T-helper 17 cell (primary cell): ENCODE measurements around the gene QSOX2. TPM values are rescaled to one million over a fixed set of nuclear protein-coding genes. Genes with fewer than 3 reads are reported as not detected.

Experiments used
- ATAC-seq: fragments of 150-1000 bp; cut with Tn5 transposase; 2 replicates; pipeline ENCODE4 v1.10.0; 2021; ENCODE audit warnings: mild to moderate bottlenecking, moderate library complexity
- DNase-seq, 3 donors: peaks; one replicate each; pipeline versions ENCODE4 v3.0.0 to v3.0.0-alpha.2; 2020 to 2021
- H3K9me3 ChIP-seq: one replicate; pipeline ENCODE4 v1.7.0; 2013; ENCODE audit warnings: low read length, mild to moderate bottlenecking; ENCODE audit not compliant: control insufficient read depth, poor library complexity, severe bottlenecking
- H3K27ac Mint-ChIP-seq: one replicate; pipeline ENCODE4 v1.8.0; 2022; ENCODE audit warnings: mild to moderate bottlenecking, moderate library complexity, mixed read lengths
- H3K27me3 Mint-ChIP-seq: one replicate; pipeline ENCODE4 v1.8.0; 2022; ENCODE audit warnings: mixed read lengths
- H3K36me3 Mint-ChIP-seq: one replicate; pipeline ENCODE4 v1.8.0; 2022; ENCODE audit warnings: low read depth, mixed read lengths
- H3K4me1 Mint-ChIP-seq: one replicate; pipeline ENCODE4 v1.8.0; 2022; ENCODE audit warnings: mild to moderate bottlenecking, mixed read lengths
- H3K4me3 Mint-ChIP-seq: one replicate; pipeline ENCODE4 v1.8.0; 2022; ENCODE audit warnings: mild to moderate bottlenecking, moderate library complexity, mixed read lengths
- total RNA-seq, 4 donors: library from RNA in 2 of 4; stranded (reverse) in 2 of 4; gene quantifications; one replicate each; pipeline ENCODE4 v1.2.3 and lab custom pipeline; 2022 to 2026

Gene QSOX2
- total RNA-seq, 2 donors from 2014 or later, result 12.6 to 15.5 TPM

DNA sequence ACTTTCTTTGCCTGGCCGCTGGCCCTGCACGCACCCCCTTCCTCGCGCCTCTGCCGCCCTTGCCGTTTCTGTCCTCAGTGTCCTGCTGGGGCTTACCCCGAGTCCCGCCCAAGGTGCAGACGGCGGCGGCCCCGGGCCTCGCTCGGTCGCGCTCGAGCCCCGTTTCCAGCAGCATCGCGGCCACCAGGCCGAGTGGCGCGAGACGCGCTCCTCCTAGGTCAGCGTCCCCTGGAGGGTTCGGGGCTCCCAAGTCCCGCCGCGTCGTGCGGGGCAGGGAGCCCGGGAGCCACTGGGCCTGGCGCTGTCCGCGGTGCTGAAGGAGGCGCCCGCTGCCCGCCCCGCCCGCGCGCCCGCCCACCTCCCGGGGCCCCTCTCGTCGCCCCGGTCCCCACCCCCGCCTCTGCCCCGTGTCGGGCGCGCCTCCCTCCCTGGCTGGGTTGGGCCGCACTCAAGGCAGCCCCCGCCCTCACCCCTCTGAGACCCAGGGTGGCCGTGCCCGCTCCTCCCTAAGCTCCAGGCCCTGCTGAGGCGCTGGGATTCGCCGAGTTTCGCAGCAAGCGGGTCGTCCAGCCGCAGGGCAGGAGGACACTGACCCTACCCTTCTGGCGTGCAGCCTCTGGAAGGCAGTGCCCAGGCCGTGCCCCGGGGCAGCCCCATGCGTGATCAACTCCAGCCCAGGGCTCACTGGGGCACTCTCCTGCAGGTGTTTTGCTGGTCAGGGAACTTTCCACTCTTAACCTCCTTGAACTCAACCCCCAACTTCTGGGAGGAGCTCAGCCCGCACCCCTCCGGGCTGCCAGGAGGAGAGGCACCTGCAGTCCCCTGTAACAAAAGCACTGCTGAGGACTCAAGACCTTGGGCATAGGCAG lies 40.5 kb downstream of the QSOX2 start, which contains the start of gene LHX3:
LHX3 (minus strand) TSS at position 291 of the 869 bp plus-strand sequence; CDS start at position 175, 116 bp downstream.
- H3K9me3 ChIP-seq, result no peaks in the 10 kb centered on the region
- H3K36me3 Mint-ChIP-seq, result peaks cover 5% of the 10 kb centered on the region
- H3K4me1 Mint-ChIP-seq, result peaks cover 2% of the 10 kb centered on the region
- no peak for DNase-seq
- peak; percentile 39 for ATAC-seq
- peaks cover 22% of the 10 kb centered on the region for H3K27me3 Mint-ChIP-seq
- H3K27ac Mint-ChIP-seq, result no peak within 1 kb of the TSS
- no peak within 1 kb of the TSS for H3K4me3 Mint-ChIP-seq

DNA sequence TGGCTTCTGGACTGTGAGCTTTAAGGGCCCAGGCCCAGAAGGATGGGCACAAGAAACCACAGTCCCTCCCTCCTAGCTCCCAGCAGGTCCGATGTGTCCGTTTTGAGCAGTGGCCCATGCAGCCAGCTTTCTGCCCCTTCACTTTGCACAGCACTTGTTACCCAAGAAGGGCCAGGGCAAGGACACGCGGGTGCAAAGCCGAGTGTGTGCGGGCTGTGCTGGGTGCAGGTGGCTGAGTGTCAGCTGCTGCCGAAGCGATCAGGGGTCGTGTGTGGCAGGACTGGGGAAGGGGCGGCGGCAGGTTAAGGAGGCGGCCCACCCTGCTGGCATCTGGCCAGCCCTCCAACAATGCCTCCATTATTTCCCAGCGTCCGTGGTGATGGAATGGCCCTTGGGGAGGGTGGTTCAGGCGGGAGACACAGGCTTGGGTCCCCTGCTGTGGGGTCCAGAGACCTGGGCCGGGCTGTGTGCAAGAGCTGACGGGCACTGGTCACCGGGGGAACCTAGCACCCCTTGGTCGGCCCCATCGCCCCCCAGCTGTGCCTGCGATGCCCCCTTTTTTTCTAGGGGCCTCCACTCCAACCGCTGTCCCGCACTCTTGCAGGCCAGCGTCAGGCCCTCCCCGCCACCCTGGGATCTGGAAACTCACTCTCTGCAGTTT lies 41.3 kb downstream of the QSOX2 start:
- Mint-ChIP-seq H3K27ac (no peak overlapping the region), H3K4me3 (no peak overlapping the region), H3K4me1 (peaks cover 2% of the 10 kb centered on the region), H3K36me3 (peaks cover 5% of the 10 kb centered on the region), H3K27me3 (peaks cover 22% of the 10 kb centered on the region)
- DNase-seq (no peak), ATAC-seq (no peak)
- no peaks in the 10 kb centered on the region for H3K9me3 ChIP-seq

DNA sequence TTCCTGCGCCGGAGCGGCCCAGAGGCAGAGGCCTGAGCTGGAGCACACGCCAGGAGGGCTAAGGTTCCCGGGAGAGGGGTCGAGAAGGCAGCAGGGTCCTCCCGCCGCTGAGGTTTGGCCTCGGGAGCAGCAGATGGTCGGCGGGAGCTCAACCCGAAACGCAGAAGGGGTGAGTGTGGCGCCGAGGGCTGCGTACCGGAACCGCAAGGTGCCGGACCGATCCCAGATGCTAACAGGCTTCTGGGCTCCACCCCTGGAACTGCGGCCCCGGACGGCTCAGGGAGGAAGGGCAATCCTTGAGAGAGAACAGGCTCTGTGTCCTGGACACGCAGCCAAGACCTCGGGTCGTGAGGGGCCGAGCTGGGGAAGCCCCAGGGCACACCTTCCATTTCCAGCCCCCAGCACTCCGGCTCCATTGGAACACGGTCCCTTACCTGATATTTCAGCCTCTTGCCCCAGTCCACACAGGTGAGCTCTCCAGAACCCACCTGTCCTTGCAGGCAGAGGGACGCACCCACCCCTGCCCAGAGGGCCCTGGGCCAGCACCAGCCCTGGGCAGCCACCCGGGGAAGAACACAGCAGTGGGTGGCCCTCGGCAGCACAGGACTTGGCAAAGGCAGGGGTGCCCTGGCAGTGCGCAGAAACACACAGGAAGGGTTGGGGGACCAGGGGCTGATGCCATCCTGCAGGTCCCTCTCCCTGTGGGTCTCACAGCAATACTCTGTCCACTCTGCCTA lies 42.0 kb downstream of the QSOX2 start:
- Mint-ChIP-seq H3K27ac (no peak overlapping the region), H3K4me3 (no peak overlapping the region), H3K4me1 (peaks cover 2% of the 10 kb centered on the region), H3K27me3 (peaks cover 22% of the 10 kb centered on the region), H3K36me3 (peaks cover 5% of the 10 kb centered on the region)
- no peak for DNase-seq
- no peaks in the 10 kb centered on the region for H3K9me3 ChIP-seq
- no peak for ATAC-seq

DNA sequence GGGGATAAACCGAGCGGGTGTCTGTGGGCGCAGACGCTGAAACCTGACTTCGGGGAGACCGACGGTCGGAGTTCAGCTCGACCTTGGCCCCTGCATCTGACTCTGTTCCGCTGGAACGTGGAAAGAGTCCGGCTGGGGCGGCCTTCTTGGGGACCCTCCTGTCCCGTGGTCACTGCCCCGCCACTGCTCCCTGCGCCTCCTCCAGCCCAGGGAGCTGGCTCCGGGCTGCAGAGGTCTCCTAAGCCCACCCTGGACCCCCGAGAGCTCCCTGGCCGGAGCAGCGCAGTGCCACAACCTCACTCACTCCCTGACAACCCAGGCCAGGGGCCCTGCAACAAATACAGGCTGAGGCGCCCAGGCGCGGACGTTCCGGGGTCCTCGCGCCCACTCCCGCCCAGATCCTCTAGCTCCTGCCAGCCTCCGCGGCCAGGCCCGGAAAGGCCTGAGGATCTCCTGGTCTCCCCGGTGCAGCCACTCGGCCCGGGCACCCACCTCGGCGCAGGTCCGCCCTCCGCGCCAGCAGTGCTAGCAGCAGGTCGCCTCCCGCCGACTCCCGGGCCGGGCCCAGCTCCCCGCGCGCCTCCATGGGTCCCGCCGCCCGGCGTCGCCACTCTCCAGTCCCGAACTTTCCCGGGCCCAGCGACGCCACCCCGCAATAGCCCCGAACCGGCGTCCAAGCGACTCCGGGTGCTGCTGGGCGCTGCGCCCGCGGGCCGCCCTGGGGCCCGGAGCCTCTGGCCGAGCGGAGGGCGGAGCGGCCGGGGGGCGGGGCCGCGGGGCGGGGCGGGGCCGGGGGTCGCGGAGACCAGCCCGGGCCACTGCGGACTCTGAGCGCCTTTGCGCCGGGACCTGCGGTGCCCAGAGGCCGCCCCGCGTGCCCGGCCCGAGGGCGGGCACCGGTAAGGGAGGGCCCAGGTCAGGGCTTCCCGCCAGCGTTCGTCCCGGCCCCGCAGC lies 42.9 kb downstream of the QSOX2 start:
- Mint-ChIP-seq H3K4me1 (peaks cover 4% of the 10 kb centered on the region), H3K27me3 (peaks cover 22% of the 10 kb centered on the region), H3K4me3 (no peak overlapping the region), H3K27ac (no peak overlapping the region), H3K36me3 (peaks cover 5% of the 10 kb centered on the region)
- H3K9me3 ChIP-seq, result no peaks in the 10 kb centered on the region
- ATAC-seq, result no peak
- no peak for DNase-seq

DNA sequence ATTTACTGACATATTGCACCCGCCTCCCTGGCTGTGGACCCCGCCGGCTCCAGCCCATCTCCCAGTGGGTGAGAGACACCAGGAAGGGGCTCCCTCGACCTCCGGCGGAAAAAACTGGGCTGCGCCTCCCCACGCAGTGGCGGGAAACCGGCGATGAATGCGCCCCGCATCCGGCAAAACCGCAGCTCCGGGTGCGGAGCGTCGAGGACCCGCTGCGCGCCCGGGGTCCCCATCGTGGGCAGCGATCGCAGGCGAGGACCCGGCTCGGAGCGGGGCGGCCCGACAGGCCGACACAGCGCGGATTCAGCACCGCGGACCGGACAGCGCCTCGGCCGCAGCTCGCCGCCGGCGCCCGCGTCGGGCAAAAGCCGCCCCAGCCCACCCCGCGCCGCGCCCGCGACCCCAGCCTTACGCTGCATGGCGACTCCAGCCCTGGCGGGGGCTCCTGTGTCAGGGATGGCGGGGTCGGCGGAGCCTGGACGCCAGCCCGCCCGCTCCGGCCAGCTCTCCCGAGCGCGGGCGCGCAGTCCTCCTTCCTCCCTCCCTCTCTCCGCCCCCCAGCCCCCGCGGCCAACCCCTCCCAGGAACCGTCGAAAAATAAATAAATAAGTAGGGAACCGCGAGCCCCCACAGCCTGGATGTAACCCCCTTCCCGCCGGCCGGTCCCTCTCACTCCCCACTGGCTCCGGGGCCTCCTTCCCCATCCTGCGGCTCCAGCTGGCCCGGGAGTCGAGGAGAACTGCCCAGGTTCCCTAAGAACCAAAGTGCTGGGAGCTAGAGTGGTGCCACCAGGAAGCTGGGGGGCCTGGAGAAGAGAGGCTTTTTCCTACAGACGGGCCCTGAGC lies 43.8 kb downstream of the QSOX2 start:
- Mint-ChIP-seq H3K27ac (no peak overlapping the region), H3K27me3 (peaks cover 24% of the 10 kb centered on the region), H3K4me1 (peaks cover 4% of the 10 kb centered on the region), H3K4me3 (no peak overlapping the region), H3K36me3 (peaks cover 2% of the 10 kb centered on the region)
- H3K9me3 ChIP-seq, result no peaks in the 10 kb centered on the region
- ATAC-seq (no peak), DNase-seq (no peak)

DNA sequence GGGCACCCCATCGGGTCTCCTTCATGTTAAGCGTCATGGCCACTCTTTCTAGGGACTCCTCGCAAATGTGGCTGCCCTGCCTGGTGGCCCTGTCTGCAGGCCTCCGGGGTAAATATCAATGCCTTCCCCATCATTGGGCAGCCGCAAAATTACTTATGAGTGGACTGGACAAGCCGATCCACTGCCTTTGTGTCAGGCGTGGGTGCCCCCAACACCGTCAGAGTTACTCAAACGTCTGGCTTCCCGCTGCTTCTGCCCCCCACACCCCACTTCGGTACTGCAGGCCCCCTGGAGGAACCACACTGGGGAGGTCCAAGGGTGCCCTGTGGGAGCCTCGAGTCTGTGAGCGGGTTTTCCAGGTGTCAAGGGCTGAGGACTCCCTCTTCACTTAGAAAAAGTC lies 44.4 kb downstream of the QSOX2 start:
- DNase-seq (no peak), ATAC-seq (no peak)
- Mint-ChIP-seq H3K36me3 (peaks cover 2% of the 10 kb centered on the region), H3K27me3 (peaks cover 30% of the 10 kb centered on the region), H3K4me1 (peaks cover 9% of the 10 kb centered on the region), H3K4me3 (no peak overlapping the region), H3K27ac (no peak overlapping the region)
- no peaks in the 10 kb centered on the region for H3K9me3 ChIP-seq

DNA sequence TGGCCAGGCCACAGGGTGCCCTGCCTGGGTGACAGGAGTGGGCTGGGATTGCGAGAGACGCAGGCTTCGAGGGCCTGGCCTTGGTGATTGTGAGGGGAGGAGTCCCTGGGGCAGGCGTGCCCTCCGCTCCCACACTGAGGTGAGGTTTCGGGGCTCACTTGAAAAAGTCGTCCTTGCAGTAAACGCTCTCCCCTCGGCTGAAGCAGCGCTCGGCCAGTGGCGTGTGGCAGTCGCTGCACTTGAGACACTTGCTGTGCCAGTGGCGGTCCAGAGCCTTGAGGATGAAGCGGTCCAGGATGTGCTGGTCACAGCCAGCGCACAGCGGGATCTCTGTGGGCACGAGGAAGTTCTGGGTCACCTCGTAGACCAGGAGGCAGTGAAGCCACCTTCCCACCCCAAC lies 45.2 kb downstream of the QSOX2 start:
- H3K36me3 Mint-ChIP-seq, result no peaks in the 10 kb centered on the region

DNA sequence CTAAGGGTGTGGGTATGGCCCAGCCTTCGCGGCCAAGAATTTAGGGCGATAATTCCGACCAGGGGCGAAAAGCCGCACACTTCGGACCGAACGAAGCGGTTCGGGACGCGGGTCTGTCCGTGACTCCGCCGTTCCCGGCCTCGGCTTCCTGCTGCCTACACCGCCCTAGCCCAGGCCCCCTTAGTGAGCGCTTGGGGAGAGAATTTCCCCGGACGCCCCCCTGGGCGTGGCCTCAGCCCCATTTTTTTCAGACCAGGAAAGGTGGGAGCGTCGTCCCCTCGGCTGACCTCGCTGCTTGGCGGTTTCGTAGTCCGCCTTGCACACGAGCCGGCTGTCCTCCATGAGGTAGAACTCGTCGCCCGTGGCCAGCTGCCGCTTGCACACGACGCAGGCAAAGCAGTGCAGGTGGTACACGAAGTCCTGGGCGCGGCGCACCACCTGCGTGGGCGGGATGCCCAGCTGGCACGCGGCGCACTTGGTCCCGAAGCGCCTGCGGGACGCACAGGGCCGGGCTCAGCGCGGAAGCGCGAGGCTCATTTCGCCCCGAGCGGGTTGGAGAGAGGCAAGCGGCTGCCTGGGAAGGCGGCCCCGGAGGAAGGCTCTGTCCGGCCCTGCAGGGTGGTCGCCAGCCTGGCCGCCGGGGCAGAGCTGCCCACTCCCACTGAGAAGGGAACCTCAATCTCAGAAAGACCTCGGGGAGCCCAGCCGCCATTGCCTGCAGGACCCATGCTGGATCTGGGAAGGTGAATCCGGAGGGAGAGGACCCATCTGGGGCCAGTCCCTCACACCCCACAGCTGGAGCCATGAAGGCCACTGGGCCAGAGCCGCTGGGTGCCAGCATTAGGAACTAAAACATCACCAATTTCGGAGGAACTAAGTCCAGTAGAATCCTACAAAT lies 46.0 kb downstream of the QSOX2 start:
- ATAC-seq, result no peak

More for the DNA sequence above, 45.2 kb downstream of the QSOX2 start:
- Mint-ChIP-seq H3K4me1 (peaks cover 7% of the 10 kb centered on the region), H3K27ac (no peak overlapping the region), H3K4me3 (no peak overlapping the region), H3K27me3 (peaks cover 32% of the 10 kb centered on the region)
- no peak for DNase-seq
- H3K9me3 ChIP-seq, result no peaks in the 10 kb centered on the region
- no peak for ATAC-seq

DNA sequence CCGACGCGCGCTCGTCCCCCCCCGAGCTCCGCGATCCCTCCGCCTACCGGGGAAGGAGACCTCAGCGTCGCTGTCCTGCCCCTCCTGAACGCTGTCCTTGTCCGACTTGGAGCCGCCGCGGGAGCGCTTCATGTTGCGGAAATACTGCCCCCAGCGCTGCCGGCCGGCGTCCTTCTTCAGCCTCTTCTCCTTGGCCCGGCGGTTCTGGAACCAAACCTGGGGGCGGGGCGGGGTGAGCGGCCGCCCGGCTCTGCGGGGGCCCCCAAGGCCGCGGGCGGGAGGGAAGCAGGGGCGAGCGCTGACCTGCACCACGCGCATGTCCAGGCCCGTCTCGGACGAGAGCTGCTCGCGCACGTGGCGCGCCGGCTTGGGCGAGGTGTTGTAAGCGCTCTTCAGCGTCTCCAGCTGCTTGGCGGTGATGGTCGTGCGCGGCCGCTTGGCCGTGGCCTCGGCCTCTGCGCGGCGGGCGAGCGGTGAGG lies 47.0 kb downstream of the QSOX2 start:
- no peaks in the 10 kb centered on the region for H3K9me3 ChIP-seq
- no peak overlapping the region for H3K4me3 Mint-ChIP-seq
- peaks cover 25% of the 10 kb centered on the region for H3K27me3 Mint-ChIP-seq
- no peak for DNase-seq
- no peak for ATAC-seq
- H3K4me1 Mint-ChIP-seq, result peaks cover 7% of the 10 kb centered on the region
- no peak overlapping the region for H3K27ac Mint-ChIP-seq
- no peaks in the 10 kb centered on the region for H3K36me3 Mint-ChIP-seq

More for the DNA sequence above, 46.0 kb downstream of the QSOX2 start:
- DNase-seq, result no peak
- no peak overlapping the region for H3K4me3 Mint-ChIP-seq
- H3K9me3 ChIP-seq, result no peaks in the 10 kb centered on the region
- no peak overlapping the region for H3K27ac Mint-ChIP-seq
- H3K27me3 Mint-ChIP-seq, result peaks cover 32% of the 10 kb centered on the region
- H3K36me3 Mint-ChIP-seq, result no peaks in the 10 kb centered on the region
- peaks cover 7% of the 10 kb centered on the region for H3K4me1 Mint-ChIP-seq

DNA sequence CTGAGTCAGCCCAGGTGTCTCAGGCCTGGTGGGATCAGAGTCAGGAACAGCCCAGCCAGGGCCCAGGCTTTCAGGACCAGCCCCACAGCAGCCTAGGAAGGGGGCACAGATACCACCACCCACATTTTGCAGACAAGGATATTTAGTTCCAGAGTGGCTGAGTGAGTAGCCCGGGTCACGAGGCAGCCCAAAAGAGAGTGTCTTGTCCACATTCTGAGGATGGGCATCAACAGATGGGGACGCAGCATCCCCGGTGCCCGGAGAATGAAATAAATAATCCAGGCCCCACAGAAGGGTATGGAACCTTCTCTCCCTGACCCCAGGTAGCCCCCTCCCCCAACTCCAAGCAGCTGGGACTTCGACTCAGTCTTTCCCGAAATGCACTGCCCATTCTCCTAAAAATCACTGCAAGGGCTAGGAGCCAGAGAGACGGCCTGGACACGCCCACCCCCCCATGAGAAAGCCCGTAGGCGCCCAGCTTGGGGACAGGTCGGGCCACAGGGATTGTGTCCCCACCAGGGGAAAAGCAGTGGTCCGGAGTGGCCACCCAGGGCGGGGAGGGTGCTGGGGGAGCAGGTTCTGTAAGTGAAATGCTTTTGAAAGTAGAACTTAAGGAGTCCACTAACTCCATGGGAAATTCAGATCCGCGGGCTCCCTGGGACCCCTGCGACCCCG lies 47.5 kb downstream of the QSOX2 start:
- peaks cover 22% of the 10 kb centered on the region for H3K27me3 Mint-ChIP-seq
- no peaks in the 10 kb centered on the region for H3K36me3 Mint-ChIP-seq
- no peaks in the 10 kb centered on the region for H3K9me3 ChIP-seq
- DNase-seq, result no peak
- H3K27ac Mint-ChIP-seq, result no peak overlapping the region
- no peak overlapping the region for H3K4me3 Mint-ChIP-seq
- no peak for ATAC-seq
- H3K4me1 Mint-ChIP-seq, result peaks cover 7% of the 10 kb centered on the region
